ENCODE data around the gene AHSG.
A peak's percentile ranks its signal among the peaks of the same experiment; 100 is the strongest.

AHSG gene

GRCh38 chr3:186594591-186595113 lies 18.2 kb upstream of the AHSG start:
- no peak for DNase-seq

DNA sequence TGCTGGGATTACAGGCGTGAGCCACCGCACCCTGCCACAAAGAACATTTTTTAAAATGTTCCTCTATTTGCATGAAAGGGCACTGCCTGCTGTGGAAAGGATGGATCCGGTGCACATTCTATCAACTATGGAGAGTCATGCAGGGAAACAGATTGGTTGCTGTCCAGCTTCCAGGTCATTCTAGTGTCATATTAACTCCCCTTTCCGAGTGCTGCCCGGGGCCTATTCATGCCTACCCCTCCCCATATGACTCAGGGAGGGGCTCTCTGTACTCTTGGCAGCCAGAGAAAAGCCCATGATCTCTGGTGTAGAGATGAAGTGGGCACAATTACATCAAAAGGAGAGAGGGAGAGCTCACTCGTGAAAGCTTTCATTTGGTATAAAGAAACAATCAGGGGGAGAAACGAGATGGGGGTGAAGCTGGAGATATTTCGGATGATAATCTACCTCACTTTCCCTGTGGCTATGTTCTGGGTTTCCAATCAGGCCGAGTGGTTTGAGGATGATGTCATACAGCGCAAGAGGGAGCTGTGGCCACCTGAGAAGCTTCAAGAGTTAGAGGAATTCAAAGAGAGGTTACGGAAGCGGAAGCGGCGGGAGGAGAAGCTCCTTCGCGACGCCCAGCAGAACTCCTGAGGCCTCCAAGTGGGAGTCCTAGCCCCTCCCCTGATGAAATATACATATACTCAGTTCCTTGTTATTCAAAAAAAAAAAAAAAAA lies 16.1 kb upstream of the AHSG start:
- DNase-seq: no peak

DNA sequence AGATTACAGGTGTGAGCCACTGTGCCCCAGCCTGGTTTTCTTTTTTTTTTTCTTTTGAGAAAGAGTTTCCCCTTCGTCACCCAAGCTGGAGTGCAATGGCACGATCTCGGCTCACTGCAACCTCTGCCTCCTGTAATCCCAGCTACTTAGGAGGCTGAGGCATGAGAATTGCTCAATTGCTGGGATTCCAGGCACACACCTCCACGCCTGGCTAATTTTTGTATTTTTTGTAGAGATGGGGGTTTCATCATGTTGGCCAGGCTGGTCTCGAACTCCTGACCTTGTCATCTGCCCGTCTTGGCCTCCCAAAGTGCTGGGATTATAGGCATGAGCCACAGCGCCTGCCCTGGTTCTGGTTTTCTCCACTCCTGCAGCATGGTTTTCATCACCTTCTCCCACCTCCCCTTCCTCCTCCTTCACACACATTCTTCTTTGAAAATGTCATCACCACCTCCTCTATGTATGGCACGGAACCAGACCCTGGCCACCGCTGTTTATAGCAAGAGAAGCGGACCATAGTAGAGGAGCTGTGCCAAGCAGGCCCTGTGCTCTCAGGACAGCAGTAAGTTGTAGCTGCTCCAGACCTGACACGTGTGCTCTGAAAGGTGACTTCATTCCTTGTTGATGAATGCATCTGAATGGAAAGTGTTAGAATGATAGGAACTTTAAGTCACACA lies 14.6 kb upstream of the AHSG start:
- no peak for DNase-seq

DNA sequence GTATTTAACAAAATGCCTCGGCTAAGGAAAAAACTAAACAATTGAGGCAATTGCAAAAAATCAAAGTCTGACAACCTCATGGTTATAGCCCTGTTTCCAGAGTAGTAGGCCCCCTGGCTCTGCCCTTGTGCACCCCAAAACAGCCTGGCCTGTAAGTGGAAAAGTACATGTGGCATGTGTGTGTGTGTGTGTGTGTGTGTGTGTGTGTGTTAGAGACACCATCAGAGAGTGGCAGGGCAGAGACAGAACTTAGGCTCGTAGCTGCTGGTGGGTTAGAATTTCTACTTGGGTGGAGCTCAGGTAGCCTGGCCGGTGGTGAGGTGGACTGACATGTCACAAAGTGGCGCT lies 14.1 kb upstream of the AHSG start:
- DNase-seq: no peak

DNA sequence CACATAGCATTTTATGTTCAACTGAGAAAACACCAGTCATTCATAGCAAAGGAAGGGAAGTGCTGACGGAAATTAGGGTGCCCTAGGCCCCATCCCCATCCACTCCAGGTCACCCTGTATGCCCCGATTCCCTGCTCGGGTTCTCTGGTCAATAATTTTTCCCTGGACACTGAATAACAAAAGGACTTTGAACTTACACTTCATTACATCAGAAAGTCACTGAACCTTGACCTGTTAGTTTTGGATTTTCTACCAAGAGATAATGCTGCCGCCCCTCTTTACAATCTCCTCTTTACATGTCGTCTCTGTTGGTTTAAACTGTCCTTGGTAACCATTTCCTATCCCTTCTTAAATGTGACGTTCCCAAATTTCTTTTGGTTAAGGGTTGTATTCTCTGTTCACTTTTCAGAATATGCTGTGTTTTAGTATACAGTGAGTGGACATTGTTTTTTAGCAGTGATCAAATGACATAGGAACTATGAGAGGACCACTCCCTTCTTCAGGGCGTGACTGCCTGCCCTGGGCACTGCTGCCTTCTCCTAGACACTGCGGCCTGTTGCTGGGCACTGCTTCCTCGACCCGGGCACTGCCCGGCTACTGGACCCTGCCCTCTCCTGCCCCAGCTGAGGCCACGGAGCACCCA lies 13.6 kb upstream of the AHSG start:
- no peak for DNase-seq

GRCh38 chr3:186599785-186600166 lies 13.1 kb upstream of the AHSG start:
- no peak for DNase-seq

DNA sequence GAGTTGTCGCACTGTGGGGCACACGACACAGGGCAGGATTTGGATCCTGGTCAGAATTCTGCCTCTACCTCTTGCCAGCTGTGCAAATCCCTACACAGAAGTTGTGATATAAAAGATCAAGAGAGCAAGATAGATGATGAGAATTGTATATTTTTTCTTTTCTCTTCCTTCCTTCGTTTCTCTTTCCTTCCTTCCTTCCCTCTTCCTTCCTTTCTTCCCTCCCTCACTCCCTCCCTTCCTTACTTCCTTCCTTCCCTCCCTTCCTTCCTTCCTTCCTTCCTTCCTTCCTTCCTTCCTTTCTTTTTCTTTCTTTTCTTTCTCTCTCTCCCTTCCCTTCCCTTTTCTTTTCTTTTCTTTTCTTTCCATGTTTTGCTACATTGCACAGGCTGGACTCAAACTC lies 12.0 kb upstream of the AHSG start:
- no peak for DNase-seq

GRCh38 chr3:186603159-186603558 lies 9.7 kb upstream of the AHSG start:
- no peak for DNase-seq

GRCh38 chr3:186605078-186605477 lies 7.8 kb upstream of the AHSG start:
- DNase-seq: no peak

DNA sequence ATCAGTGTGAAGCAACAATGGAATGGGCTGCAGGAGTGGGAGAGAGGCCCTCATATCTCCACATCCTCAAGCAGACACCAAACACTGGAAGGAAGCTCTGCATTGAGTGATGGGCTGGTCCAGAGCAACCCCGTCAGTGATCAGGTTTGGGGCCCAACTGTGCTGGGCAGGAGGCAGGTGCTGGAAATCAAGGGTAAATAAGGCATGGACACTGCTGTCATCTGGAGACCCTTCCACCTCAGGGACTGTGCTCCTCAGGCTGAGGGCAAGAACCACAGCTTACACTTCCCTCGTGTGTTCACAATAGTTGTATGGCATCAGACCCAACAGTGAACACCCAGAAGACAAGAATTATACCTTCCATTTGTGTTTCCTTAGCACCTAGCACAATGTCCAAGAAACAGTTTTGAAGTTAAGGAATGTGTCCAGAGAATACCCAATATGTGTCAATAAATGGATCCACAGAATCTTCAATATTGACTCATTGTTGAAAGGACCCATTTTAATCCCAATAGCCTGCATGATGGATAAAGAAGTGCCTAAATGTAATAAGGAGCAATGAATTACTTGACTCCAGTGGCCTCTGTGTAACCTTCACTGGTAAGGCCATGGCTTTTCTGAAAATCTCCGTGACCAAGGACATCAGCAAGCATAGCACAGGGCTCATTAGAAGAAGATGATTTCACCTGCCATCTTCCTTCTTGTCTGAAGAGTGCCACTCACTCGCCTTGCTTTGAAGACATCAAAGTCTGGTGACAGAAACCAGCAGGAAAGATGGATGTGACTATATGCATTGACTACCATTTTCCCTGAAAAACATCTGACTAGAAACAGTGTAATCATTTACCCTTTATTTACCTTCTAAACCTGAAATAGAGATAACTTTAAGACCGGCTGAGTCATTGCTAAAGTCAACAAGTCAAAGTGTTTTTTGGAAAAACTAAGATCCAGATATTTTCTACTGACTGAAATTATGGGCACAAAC lies 7.0 kb upstream of the AHSG start:
- no peak for DNase-seq

- no peak for DNase-seq
These were observed 4.1 kb upstream of the AHSG start for GRCh38 chr3:186608624-186609215.

- DNase-seq: no peak
These were observed 3.5 kb upstream of the AHSG start for GRCh38 chr3:186609247-186609868.

GRCh38 chr3:186612065-186612464 lies 795 bp upstream of the AHSG start:
- DNase-seq: no peak

GRCh38 chr3:186613637-186614265 lies 891 bp downstream of the AHSG start:
- no peak for DNase-seq

DNA sequence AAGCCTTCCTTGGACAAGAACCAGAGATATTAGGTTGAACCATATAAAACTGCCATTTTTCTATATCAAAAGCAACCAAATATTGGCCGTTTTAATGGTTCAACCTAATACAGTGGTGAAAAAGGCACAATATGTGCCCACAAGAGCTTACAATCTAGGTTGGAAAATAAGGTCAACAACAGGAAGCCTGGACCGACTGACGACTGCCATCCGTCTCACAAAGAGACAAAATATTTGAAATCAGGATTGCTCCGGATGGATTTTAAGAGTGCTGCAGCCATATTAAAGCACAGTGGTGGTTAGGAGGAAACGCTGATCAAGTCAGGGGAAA lies 1.4 kb downstream of the AHSG start:
- no peak for DNase-seq

DNA sequence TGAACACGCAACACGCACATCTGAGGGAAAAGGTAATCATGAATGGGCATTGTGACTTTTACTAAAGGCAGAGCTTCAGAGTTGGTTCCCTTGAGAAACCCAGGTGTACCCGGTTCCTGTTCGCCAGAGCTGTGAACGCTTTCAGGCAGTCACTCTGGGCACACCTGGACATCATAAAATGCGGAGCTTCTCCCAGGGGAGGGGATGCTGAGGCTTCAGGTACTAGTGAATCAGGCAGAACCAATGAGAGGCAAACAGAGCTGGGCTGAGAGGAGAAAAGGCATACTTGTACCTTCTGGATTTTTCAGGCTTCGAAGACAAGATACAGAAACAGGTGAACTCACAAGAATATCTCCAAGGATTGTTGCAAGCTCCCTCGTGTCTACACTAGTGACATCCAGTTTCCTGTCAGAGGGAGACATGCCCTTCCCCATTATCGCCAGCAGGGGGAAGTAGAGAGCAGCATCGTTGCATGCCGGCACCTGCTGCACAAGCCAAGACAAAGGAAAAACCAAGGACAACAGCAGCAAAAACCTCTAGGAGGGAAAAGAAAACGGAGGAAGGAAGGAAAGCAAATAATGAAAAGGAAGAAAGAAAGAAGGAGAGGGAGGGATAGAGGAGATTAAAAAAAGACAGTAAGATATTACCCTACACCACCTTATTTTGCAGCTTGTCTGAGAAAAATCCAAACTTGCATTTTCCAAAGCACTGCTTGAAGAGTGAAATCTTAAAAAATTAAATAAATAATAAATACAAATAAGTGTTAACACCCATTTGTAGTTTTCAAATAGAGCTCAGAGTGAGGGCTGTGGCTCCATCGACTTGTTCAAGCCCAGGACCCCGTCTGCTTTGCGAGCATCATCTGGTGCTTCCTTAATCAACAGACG lies 2.0 kb downstream of the AHSG start:
- DNase-seq: peak; percentile 55

- DNase-seq: no peak
These were observed 3.4 kb downstream of the AHSG start for GRCh38 chr3:186616299-186616617.

GRCh38 chr3:186617036-186617946 lies 4.4 kb downstream of the AHSG start:
- DNase-seq: peak; percentile 69

GRCh38 chr3:186618318-186618938 lies 5.6 kb downstream of the AHSG start:
- DNase-seq: no peak
